ENCODE measurements around the gene KDM5B. TPM values are rescaled to one million over a fixed set of nuclear protein-coding genes. Genes with fewer than 3 reads are reported as not detected.
"Not testable (repeated sequence)": the region's sequence is repeated elsewhere in the genome, so short reads cannot be mapped to it uniquely, and the experiment has no call there.

The KDM5B gene
- total RNA-seq, 1 donor from 2014 or later = 14.6 TPM

DNA sequence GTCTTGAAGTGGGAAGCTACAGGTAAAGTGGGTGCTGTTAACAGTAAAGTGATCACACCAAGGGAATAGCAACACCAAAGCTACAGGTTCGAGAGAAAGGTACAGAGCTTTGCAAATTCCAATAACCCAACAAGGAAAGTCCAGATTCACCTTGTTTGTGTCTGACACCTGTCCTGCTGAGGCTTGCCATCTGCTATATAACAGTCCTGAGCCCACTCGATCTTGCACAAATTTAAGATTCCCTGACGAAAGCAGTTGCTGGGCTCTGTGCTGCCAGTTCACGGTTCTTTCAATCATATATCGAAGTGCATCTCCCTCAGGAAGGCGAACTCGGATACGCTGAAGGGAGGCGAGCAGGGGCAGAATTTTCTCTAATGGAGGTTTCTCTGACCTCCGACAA lies 75.0 kb downstream of the KDM5B start:
- no peak for ATAC-seq
- intact Hi-C loops (cut with micrococcal nuclease) = no loop called here
- no peak for DNase-seq

DNA sequence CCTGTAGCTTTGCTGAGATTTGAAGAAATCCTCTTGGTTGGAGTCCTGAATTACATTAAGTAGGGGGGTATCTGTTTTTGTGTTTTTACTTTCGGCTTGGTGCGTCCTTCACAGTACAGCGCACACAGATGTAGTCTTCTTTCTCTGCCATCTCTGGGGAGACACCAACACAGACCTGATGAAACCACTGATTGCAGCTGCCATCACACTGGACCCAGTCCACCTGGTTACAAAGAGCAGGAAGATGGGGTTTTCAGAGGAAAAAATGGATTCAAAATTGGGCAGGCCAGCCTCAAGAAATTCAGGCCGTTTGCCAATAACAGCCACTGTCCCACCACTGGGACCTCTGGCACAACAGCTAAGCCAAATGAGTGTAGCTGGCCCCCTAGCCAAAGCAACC lies 79.3 kb downstream of the KDM5B start:
- intact Hi-C loops (cut with micrococcal nuclease) = no loop called here
- no peak for DNase-seq
- ATAC-seq = no peak

DNA sequence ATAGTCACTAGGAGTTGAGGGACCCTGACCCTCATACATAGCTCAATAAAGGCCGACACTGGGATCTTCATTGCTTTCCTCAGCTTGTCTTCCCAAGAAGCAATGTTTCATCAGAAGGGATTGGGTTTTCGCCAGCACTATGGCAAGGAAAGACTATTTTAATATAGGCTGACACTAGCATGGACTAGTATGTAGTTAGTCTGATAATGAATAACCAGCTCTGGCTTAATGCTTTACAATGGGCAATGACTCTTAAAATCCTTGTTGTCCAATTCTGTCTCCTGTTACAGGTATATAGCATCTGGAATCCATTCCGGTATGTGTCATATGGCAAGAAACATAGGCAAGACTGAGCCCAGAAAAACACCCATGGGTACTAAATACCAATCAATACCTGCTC lies 82.7 kb downstream of the KDM5B start:
- DNase-seq (no peak), ATAC-seq (no peak)
- intact Hi-C loops (cut with micrococcal nuclease) = no loop called here

DNA sequence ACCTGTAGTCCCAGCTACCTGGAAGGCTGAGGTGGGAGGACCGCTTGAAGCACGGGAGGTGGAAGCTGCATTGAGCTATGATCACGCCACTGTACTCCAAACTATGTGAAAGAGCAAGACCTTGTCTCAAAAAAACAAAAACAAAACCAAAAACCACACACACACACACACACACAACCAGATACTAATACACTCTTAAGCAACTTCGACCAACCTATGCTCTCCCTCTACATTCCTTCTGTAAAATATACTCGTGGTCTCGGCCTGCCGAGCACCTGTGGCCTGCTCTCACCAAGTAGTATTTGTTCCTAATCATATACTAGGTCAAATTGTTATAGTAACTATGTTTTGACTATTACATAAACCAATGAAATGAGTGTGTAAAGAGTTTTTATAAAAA lies 84.5 kb downstream of the KDM5B start:
- intact Hi-C loops (cut with micrococcal nuclease) = no loop called here
- DNase-seq (no peak), ATAC-seq (no peak)

DNA sequence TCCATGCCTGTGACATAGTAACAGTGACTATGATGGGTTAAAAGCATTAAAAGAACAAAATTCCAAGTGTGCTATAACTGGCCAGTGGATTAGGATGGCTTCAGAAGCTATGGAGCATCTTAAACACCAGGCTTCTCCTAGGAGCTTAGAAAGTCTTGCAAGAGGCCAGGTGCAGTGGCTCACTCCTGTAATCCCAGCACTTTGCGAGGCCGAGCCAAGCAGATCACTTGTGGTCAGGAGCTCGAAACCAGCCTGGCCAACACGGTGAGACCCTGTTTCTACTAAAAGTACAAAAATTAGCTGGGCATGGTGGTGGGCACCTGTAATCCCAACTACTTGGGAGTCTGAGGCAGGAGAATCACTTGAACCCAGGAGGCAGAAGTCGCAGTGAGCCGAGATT lies 85.2 kb downstream of the KDM5B start:
- intact Hi-C loops (cut with micrococcal nuclease); DNase-seq; ATAC-seq: not testable (repeated sequence)

DNA sequence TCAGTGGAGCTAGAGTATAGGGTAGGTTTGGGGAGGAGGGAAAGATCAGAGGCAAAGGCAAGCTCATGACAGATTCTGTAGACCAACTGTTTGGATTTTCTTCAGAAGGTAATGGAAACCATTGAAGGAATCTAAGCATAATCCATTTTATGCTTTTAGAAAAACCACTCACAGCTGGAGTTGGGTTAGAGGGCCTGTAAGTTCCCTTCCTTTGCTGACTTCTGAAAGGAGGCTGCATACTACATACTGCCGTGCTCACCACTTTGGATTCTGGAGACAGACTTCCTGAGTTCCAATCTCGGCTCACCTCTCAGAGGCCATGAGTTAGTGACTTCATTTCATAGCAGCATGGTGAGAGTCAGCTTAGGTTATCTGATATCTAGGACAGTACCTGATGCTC lies 91.6 kb downstream of the KDM5B start:
- DNase-seq = no peak
- intact Hi-C loops (cut with micrococcal nuclease) = loop anchor here (5.0 to 10.0 kb wide), 2 partner anchors 362 to 534 kb away; no protein-coding TSS in a partner anchor
- no peak for ATAC-seq

DNA sequence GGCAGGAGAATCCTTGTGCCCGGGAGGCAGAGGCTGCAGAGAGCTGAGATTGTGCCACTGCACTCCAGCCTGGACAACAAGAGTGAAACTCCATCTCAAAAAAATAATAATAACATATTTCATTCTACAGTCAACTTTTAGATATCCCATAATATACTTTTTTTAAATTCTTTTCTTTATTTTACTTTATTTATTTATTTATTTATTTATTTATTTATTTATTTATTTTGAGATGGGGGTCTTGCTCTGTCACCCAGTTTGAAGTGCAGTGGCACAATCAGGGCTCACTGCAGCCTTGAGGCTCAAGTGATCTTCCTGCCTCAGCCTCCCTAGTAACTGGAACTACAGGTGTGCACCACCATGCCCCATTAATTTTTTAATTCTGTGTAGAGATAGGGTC lies 94.0 kb downstream of the KDM5B start:
- not testable (repeated sequence) for DNase-seq, ATAC-seq
- intact Hi-C loops (cut with micrococcal nuclease) = loop anchor here (10.0 kb wide), 1 partner anchor 359 kb away; no protein-coding TSS in a partner anchor

DNA sequence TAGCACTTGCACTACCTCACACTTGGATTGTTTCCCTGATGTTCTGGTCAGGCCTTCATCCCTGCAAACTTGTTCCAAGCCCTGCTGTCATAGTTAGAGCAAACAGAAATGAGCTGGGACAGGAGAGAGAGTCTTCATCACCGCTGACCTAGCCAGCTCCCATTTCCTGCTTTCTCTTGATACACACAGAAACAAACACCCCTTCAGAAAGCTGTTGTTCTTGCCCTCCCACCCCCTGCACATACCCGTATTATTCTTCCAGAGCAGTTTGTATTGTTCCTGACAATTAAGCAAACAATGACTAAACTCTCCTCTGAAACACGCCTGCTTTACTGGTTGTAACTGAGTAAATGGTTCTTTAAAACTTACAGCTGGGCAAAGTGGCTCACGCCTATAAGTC lies 95.1 kb downstream of the KDM5B start:
- intact Hi-C loops (cut with micrococcal nuclease) = loop anchor here (10.0 kb wide), 1 partner anchor 358 kb away; no protein-coding TSS in a partner anchor
- no peak for DNase-seq
- no peak for ATAC-seq

DNA sequence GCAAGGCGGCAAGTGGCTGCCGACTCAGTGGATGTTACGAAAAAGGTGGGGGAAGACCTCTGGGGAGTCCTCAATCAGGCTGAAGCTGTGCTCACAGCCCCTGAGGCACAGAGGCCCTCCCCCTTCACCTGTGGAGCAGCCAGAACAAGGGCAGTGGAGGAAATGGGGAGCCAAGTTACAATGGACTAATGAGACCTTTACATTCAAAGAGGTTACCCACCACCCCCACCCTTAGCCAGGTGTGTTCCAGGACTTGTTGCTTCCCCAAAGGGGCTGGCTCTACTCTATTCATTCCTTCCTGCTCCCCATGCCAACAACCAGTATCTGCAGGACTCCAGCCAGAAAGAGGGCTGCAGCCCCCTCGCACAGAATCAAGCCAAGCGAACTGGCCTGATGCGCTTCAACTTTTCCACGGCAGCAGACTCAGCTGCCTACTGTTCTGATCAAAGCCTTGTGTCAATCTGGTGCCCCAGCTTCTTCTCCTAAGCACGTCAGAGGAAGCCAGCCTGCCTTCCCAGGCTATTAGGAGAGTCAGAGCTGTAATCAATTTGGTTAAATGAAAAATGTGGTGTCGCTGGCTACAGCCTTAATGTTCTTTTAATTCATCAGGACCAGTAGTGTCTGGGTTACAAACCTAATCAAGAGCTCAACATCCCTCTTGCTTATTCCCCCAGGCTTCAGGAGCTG lies 96.1 kb downstream of the KDM5B start:
- DNase-seq (no peak), ATAC-seq (no peak)
- intact Hi-C loops (cut with micrococcal nuclease) = loop anchor here (10.0 kb wide), 1 partner anchor 357 kb away; no protein-coding TSS in a partner anchor

DNA sequence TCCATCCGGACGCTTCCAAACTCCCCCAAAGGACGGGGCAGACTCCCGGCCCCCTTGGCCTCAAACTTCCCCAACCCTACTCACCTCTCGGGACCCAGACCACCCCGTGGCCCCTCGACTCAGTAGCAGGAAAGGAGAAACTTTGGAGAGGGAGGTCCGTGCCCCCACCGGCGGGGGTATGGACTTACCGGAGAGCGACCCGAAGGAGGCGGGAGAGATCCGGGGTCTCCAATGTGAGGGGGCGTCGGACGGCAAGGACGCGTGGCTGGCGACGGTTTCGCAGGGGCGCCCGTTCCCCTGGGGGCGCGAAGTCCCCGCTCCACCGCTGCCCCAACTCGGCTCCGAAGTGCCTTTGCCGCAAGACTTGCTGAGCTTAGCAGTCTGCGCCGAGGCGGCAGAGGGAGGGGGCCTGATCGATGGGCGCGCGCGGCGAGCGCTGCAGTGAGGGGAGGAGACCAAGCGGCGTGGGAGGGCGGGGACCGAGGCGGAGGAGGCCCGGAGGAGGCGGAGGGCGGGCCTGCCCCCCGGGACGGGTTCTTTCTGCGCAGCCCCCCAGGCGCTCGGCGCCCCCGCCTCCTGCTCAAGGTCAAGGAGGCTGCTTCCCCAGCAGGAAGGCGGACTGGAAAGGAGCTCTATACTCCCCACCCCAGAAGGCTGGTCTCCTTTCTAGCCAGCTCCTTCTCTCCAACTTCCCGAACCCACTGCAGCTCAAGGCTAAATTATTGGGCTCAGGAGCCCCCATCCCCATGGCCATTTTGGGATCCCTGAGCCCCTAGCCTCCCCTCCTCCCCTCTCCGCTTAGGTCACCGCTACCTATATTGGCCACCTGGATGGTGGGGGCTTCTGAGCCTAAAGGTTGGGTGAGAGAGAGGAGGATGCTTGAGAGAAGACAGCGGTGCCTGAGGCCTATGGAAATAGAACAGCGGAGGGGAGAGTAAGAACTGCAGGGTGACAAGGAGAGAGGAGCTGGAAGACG lies 97.9 kb downstream of the KDM5B start, which contains the start of gene SYT2:
SYT2 (minus strand) TSS at position 385 of the 976 bp plus-strand sequence. CDS start 104,682 bp downstream, outside the sequence.
- intact Hi-C loops (cut with micrococcal nuclease) = loop anchor here (10.0 kb wide), 1 partner anchor 356 kb away; no protein-coding TSS in a partner anchor
- peak; percentile 68 for ATAC-seq
- DNase-seq = peak; percentile 39

DNA sequence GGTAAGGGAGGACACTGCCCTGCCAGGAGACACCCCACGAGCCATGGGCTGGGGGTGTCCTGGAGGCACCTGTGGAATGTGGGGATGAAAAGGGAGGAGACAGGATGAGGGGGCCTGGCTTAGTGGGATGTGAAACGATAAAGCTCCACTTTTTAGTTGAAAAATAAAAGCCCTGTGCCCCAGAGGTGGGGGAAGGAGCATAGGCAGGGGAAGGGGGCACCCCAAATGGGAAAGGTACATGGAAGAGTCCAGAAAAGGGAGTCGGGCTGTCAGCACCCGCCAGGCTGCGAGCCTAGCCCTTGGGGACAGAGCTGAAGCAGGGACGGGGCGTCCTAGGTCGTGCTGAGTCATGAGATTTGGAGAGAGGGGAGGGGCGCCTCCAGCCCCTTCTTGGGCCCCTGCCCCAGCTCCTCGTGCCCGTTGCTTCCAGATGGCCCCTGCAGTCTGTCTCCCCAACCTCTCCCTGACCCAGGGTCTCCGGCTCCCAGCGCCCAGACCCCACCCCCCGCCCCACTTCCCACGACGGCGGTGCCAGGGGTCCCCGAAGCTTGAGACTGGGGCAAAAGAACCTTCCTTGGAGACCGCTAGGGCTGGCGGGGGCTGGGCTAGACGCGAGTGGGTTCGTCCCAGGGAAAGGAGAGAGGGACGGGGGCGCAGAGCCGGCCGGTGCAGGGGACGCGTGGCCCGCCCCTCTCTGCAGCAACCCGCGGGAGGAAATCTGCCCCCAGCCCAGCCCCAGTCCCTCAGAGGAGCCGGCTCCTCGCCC lies 98.8 kb downstream of the KDM5B start:
- DNase-seq (no peak), ATAC-seq (peak; percentile 19)
- intact Hi-C loops (cut with micrococcal nuclease) = loop anchor here (10.0 kb wide), 1 partner anchor 355 kb away; no protein-coding TSS in a partner anchor

DNA sequence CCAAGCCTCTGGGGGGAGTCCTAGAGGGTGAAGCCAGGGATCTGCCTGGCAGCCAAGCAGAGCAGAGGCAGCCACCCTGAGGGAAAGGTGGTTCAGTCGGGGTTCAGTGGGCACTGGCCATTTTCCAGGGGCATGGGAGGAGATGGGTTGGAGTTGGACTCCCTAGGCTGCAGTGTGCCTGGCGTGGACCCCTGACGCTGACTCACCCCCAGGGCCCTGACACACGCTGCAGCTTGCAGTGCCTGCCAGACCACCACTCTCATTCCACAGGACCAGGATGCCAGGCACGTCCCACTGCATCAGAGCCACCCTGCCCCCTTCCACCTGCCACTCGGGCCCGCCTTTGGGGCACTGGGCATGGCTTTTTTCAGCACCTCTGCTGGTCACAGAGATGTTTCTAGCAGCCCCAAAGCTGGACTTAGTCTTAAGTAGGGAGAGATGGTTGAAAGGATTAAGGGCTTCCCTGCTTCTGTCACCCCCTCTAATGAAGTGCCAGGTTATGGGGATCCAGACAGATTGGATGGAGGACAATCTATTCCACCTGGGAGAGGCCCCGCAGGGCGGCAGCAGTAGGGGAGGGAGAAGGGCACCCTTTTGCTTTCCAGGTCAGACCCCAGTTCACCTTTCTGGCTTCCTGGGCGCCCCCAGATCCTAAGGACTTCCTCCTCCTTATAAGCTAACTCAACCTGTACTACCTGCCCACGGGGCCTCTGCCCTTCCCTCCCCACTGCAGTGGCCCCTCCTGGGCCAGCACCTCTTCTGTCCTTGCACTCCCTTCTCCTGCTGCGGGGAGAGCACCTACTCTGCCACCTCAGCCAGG lies 99.6 kb downstream of the KDM5B start:
- no peak for ATAC-seq
- intact Hi-C loops (cut with micrococcal nuclease) = no loop called here
- DNase-seq = no peak

DNA sequence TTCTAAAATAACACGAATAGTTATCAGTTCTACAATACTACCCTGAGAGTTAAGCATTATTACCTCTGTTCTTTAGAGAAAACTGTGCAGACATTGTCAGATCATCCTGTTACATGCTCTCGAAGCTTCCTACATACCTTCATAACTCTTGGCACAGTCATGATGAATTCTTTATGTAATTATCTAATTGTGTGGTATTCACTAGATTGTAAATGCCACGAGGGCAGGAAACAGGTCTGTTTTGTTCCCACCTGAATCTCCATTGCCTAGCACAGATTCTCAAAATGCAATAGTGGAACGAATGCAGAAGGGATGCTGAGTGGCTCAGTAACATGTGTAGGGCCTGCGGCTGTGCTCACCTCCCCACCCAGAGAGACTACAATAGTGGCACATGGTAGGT lies 101.4 kb downstream of the KDM5B start:
- DNase-seq = no peak
- intact Hi-C loops (cut with micrococcal nuclease) = no loop called here
- no peak for ATAC-seq

DNA sequence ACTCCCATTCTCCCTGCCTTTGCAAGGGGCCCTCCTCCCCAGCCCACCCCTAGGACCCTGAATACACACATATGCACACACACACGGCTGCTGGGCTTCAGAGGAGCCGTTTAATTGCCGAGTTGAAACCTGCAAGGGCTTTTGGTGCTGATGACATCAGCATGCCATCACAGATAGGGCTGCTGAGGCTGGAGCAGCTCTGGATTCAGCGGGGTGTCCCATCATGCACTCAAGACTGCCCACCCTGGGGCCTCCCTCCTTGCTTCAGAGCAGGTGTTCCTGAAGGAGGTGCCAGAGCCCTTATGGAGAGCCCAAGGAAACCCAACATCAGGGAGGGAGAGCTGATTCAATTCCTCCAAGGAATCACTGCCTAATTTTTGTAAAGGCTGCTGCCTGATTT lies 103.6 kb downstream of the KDM5B start:
- ATAC-seq (no peak), DNase-seq (no peak)
- intact Hi-C loops (cut with micrococcal nuclease) = no loop called here

DNA sequence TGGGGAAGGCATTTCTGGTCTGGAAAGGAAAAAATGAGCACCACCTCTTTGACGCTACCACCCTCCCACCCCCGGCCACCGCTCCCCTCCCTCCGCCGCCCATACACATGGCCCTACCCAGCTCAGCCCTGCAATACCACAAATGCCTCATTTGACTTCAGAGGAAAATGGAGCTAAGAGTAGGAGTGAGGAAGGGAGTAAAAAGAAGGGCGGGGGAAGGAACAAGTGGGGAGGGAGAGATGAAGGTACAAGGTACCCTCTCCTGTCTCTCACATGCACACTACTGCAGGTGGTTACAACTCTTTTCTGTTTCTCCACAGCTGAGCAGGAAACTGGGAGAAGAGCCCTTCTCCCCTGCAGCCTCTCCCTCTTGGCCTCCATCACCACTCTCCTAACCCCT lies 105.0 kb downstream of the KDM5B start:
- DNase-seq (no peak), ATAC-seq (no peak)
- intact Hi-C loops (cut with micrococcal nuclease) = no loop called here

DNA sequence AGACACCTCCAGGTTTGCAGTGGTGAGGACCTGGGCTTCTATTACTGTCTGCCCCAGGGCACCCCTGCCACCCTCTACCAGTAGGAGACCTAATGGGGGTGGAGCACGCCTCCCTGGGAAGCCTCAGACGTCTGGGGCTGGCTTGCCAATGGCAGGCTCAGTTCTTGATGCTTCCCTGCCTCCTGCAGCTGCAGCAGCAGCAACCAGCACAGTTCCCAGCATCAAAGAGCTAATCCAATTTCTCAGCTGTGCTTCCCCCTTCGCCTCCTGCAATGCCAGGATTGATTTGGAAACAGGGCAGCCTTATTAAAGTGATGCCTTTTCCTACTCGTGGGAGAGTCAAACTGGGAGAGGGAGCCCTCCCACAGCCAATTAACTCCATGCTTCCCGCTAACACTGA lies 106.1 kb downstream of the KDM5B start:
- ATAC-seq (no peak), DNase-seq (no peak)
- intact Hi-C loops (cut with micrococcal nuclease) = no loop called here

DNA sequence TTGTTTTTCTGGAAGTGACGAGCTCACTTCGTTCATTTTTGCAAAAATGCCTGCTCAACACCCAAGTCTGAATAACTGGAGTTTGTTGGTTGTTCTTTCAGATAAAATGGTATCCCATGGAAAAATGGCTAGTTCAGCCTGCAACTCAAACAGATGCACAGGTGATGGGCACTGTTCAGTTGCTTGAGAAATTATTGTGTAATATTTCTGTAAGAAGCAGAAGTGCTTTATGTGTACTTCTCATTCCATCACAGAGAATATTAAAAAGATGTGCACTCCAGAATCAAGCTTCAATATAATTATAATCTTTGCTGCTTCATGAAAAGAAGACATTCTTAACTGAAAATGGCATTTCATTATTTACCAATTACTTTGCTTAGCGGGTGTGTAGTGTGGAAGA lies 107.0 kb downstream of the KDM5B start:
- ATAC-seq (no peak), DNase-seq (no peak)
- intact Hi-C loops (cut with micrococcal nuclease) = no loop called here

DNA sequence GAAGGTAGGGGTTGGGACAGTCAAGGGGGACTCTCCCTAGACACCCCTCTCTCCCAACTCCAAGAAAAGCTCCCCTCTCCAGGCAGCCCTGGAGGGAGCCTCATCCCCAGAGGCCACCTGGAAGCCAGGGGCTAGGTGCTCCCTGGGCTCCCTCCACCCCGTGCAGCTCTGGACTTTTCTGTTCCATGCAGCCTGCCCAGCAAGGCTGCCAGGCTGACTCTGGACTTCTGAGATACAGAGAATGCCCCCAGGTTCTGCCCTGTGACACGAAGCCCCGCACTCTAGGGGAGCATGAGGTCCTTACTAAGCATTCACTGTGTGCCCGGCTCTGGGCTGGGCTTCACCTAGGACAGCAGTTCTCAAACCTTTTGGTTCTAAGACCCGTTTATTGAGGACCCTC lies 108.2 kb downstream of the KDM5B start:
- ATAC-seq (no peak), DNase-seq (no peak)
- intact Hi-C loops (cut with micrococcal nuclease) = no loop called here

Data from left ventricle myocardium superior (tissue), 1 donor.